ENCODE results near the gene P2RX3. TPM values are rescaled to one million over a fixed set of nuclear protein-coding genes. Genes with fewer than 3 reads are reported as not detected.

P2RX3 gene
- total and polyA plus RNA-seq, 2 experiments from 2014 or later = not detected

- peak; percentile 57 for DNase-seq (ENCODE audit: low spot score)
- TF ChIP-seq CTCF (IDR thresholded peaks at IDR 0.05; ENCODE audit: poor library complexity) (no peak), EZH2phosphoT487 (IDR thresholded peaks at IDR 0.05; ENCODE audit: low read depth, severe bottlenecking, unreplicated experiment) (no peak), EZH2 (IDR thresholded peaks at IDR 0.05; ENCODE audit: borderline replicate concordance) (no peak)
- Histone ChIP-seq H3K4me2 (no peak overlapping the region), H2AFZ (no peak overlapping the region), H3K4me1 (ENCODE audit: insufficient read depth) (peaks cover 27% of the 10 kb centered on the region), H3K79me2 (peaks cover 53% of the 10 kb centered on the region), H3K9me3 (ENCODE audit: low read depth) (no peaks in the 10 kb centered on the region), H3K9me2 (replicated peaks; ENCODE audit: insufficient read depth) (no peaks in the 10 kb centered on the region), H3K36me3 (replicated peaks; ENCODE audit: insufficient read depth, low read depth) (peaks cover 4% of the 10 kb centered on the region), H4K20me1 (ENCODE audit: insufficient read depth, poor library complexity, severe bottlenecking) (peaks cover 21% of the 10 kb centered on the region), H3K27ac (peak overlapping the region; percentile 89), H3K4me3 (no peak overlapping the region), H3K27me3 (no peaks in the 10 kb centered on the region)
- 69% methylated on average over 26 of the region's 26 CpGs for WGBS (ENCODE audit: low lambda C conversion rate, missing lambda C conversion rate)
Observed at GRCh38 chr11:57313071-57313787, 24.9 kb upstream of the P2RX3 start.

GRCh38 chr11:57313788-57314135 is 24.4 kb upstream of the P2RX3 start:
- peak overlapping the region; percentile 89 for H3K27ac ChIP-seq
- H3K79me2 ChIP-seq = peaks cover 53% of the 10 kb centered on the region
- 84% methylated on average over 8 of the region's 8 CpGs for WGBS (ENCODE audit: low lambda C conversion rate, missing lambda C conversion rate)

GRCh38 chr11:57314221-57314973 is 23.8 kb upstream of the P2RX3 start:
- Histone ChIP-seq H3K27ac (no peak overlapping the region), H4K20me1 (ENCODE audit: insufficient read depth, poor library complexity, severe bottlenecking) (peaks cover 27% of the 10 kb centered on the region), H3K79me2 (peaks cover 52% of the 10 kb centered on the region), H3K4me3 (no peak overlapping the region), H3K27me3 (no peaks in the 10 kb centered on the region), H2AFZ (no peak overlapping the region), H3K4me2 (no peak overlapping the region), H3K36me3 (replicated peaks; ENCODE audit: insufficient read depth, low read depth) (peaks cover 4% of the 10 kb centered on the region), H3K9me2 (replicated peaks; ENCODE audit: insufficient read depth) (no peaks in the 10 kb centered on the region), H3K4me1 (ENCODE audit: insufficient read depth) (peaks cover 28% of the 10 kb centered on the region), H3K9me3 (ENCODE audit: low read depth) (no peaks in the 10 kb centered on the region)
- no peak for TF ChIP-seq EZH2phosphoT487 (IDR thresholded peaks at IDR 0.05; ENCODE audit: low read depth, severe bottlenecking, unreplicated experiment)
- no peak for TF ChIP-seq CTCF (IDR thresholded peaks at IDR 0.05; ENCODE audit: poor library complexity)
- TF ChIP-seq EZH2 (IDR thresholded peaks at IDR 0.05; ENCODE audit: borderline replicate concordance) = no peak
- DNase-seq (ENCODE audit: low spot score) = no peak
- WGBS (ENCODE audit: low lambda C conversion rate, missing lambda C conversion rate) = 92% methylated on average over 15 of the region's 15 CpGs

More at GRCh38 chr11:57313788-57314135, 24.4 kb upstream of the P2RX3 start:
- H3K36me3 ChIP-seq (replicated peaks; ENCODE audit: insufficient read depth, low read depth) = peaks cover 4% of the 10 kb centered on the region
- no peaks in the 10 kb centered on the region for H3K9me2 ChIP-seq (replicated peaks; ENCODE audit: insufficient read depth)
- no peaks in the 10 kb centered on the region for H3K27me3 ChIP-seq
- DNase-seq (ENCODE audit: low spot score) = no peak
- H4K20me1 ChIP-seq (ENCODE audit: insufficient read depth, poor library complexity, severe bottlenecking) = peaks cover 26% of the 10 kb centered on the region
- TF ChIP-seq EZH2phosphoT487 (IDR thresholded peaks at IDR 0.05; ENCODE audit: low read depth, severe bottlenecking, unreplicated experiment) (no peak), CTCF (IDR thresholded peaks at IDR 0.05; ENCODE audit: poor library complexity) (no peak), EZH2 (IDR thresholded peaks at IDR 0.05; ENCODE audit: borderline replicate concordance) (no peak)
- H3K9me3 ChIP-seq (ENCODE audit: low read depth) = no peaks in the 10 kb centered on the region
- H3K4me1 ChIP-seq (ENCODE audit: insufficient read depth) = peaks cover 28% of the 10 kb centered on the region
- H3K4me2 ChIP-seq = no peak overlapping the region
- no peak overlapping the region for H3K4me3 ChIP-seq
- H2AFZ ChIP-seq = no peak overlapping the region
